Ureter (tissue), 1 donor: ENCODE results near the gene TP53. TPM values are rescaled to one million over a fixed set of nuclear protein-coding genes. Genes with fewer than 3 reads are reported as not detected.

Experiments
- DNase-seq: peaks from one replicate; pipeline ENCODE4 v3.0.0-alpha.2; 2020; ENCODE audit warnings: low spot score
- total RNA-seq: library from RNA; stranded (reverse); gene quantifications from one replicate; pipeline ENCODE4 v1.2.4, GENCODE V29; 2023
- donor health status: DM: yes; HTN: yes; CAD: no.

The TP53 gene
- total RNA-seq = 131 TPM

DNA sequence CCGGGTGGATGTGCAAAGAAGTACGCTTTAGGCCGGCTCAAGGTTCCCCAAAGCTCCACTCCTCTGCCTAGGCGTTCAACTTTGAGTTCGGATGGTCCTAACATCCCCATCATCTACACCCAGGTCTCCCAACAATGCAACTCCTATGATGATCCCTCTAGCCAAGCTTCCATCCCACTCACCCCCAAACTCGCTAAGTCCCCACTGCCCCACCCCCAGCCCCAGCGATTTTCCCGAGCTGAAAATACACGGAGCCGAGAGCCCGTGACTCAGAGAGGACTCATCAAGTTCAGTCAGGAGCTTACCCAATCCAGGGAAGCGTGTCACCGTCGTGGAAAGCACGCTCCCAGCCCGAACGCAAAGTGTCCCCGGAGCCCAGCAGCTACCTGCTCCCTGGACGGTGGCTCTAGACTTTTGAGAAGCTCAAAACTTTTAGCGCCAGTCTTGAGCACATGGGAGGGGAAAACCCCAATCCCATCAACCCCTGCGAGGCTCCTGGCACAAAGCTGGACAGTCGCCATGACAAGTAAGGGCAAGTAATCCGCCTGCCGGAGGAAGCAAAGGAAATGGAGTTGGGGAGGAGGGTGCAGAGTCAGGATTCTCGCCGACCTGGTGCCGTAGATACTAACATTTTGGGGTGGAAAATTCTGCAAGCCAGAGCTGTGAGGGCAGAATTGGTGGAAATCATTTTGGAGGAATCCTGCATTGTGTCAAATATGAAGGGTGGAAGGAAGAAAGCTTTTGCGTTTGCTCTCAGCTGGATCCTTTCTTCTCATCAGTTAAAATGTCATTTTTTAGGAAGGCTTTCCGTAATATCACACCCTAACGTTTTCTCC is at the start of gene TP53:
TP53 (minus strand) TSS at position 419 of the 836 bp plus-strand sequence. CDS start 10,896 bp downstream, outside the sequence.
- peak; percentile 93 for DNase-seq

DNA sequence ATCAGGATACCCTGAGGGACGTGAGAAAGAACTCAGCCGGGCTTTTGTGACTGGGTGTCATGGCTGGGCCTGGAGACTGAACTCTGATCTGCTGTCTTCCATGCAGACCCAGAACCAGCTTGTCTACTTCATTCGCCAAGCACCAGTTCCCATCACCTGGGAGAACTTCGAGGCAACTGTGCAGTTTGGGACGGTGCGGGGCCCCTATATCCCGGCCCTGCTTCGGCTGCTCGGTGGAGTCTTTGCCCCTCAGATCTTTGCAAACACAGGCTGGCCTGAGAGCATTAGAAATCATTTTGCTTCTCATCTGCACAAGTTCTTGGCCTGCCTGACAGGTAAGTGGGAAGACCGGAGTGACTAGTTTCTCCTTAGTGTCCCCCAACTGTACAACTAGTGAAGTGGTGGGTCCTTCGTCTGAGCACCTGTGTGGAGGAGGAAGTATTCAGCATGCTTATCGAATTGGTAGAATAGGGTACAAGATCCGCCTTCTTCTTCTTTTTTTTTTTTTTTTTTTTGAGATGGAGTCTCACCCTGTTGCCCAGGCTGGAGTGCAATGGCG is 45.8 kb upstream of the TP53 start:
- no peak for DNase-seq

DNA sequence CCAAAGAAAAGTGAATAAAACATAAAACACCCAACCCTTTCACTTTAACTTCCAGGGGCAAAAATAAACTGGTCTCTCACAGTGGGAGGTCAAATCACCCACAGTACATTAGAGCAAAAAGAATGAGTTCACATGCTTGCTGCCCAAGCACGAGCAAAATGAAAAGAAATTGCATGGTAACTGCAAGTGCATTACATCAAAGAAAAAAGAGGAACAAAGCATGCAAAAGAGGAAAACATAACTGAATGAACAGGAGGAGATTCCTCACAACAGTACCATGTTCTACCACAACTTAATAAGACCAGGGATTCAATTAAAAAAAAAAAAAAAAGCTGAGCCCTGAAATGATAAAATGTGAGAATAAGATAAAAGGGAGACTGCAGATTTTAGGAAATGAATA is 42.5 kb upstream of the TP53 start:
- DNase-seq = no peak

DNA sequence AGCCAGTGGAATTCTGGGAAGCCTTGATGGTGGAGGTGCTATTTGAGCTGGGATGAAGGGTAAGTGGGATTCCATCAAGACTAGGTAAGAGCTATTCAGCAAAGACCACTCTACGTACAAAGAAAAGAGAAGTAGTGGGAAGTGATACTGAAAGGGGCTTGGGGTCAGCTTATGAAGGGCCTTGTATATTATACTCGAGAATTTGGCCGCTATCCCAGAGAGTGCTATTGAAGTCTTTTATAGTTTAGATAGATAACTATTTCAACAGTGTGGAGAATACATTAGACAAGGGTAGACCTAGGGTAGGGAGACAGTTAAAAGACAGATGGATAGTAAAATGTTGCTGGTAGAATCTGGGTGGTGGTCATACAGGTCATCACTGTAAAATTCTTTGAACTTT is 40.6 kb upstream of the TP53 start:
- DNase-seq = no peak

DNA sequence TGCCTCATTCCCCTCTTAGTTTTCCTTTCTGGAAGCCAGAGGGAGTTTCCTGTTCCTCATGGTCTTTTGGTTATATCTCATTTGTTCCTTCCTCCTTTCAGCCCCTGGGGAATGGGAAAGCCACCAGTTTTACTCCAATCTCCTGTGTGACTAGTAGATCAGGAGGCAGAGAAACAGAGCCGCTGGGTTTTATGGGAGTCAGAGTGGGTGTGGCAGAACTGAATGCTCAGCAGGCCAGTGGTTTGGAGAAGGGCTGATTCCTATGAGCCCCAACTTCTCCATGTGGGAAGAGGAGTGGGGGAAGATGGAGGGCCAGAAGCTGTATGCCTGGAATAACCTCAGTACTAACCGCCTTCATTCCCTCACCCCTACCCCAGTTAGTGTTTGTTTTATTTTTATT is 34.3 kb upstream of the TP53 start:
- DNase-seq = no peak

DNA sequence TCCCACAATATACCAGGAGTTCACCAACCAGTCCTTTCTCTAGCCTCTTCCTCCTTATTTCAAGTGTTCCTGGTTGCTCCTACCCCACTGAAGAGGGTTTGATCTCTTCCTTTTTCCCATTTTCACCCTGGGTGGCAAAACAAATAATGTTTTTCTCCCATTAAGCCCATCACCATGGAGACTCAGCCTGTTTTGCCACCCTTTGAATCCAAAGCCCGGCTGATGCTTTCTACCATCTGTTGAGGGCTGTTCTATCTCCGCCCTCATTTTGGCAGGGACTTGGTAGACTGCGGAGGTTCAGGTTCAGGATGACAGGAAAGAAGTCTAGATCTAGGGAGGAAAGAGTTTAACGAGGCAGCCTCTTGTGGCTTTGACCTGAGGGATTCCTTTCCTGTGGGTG is 32.8 kb upstream of the TP53 start:
- no peak for DNase-seq

DNA sequence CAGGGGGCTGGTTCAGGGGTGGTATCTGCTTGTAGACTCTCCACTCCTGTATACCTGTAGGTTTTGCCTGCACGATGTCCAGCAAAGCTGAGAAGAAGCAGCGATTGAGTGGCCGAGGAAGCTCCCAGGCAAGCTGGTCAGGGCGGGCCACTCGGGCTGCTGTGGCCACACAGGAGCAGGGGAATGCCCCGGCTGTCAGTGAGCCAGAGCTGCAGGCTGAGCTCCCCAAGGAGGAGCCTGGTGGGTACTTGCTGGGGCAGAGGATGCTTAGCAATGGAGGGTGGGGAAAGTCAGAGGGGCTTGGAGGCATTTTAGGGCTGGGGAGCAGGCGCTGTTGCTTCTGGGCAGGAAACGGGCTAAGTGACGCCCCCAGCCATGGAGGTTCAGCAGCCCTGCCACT is 32.4 kb upstream of the TP53 start:
- no peak for DNase-seq

DNA sequence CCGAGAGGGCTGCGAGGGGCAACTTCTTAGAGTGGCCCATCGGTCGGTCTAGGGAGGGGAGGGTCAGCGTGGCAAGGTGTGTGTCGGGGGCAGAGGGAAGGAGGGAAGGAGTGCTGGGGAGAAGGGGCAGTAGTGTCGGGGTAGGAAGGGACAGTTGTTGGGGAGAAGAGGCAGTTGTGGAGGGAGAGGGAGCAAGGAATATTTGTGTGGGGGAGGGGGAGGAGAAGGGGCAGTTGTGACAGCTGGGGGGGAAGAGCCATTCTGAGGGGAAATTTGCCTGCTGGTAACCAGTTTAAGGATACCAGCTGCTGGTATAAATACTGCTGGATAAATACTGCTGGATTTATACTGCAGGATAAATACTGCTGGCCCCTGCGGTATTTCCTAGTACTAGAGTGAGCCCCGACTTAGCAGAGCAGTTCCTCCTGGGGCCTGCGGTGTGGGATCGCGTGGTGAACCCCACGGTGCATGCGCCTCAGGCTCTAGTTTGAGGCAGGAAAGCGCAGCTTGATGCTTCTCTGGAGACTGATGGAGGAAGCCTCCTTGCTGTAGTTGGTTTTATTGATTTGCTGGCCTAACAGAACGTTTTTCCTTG is 30.6 kb upstream of the TP53 start:
- DNase-seq = no peak

DNA sequence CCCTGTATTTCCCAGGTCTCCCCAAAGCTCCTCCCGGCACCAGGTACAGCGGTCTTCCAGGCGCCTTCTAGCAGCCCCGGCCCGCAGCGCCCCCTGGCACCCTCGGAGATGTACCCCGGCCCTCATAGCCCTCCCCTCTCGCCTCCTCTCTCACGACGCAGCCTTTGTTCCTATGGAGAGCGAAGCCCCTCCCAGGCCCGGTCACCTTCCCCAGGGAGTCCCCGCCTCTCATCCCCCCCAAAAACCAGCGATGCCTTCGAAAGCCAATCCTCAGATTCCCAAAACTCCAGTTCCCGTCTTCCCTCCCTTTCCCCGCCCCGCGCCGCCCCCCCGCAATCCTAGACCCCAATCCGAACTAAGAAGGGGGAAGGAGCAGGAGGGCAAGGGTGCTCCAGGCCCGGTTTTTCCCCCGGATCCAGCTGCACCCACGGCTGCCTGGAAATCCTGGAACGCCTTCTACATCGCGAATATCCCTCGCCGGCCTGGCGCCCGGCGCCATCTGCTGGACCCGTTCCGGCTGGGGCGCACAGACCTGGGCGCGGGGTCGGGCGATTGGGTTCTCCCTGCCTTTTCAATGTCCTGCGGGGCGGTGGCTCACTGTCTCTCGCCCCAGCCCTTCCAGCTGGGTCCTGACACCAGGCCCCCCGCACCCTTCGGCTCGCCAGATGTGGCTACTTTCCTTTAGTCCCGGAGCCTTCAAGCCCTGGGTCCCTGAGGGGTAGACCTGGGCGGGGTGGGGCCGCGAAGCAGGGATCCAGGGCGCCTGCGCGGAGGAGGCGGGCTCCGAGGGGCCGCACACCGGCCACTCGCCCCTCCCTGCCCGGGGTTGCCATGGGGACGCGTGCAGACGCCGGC is 29.8 kb upstream of the TP53 start, which contains the start of gene DNAH2:
DNAH2 (plus strand) TSS at position 844 of the 855 bp plus-strand sequence. CDS start 1,991 bp downstream, outside the sequence.
- peak; percentile 81 for DNase-seq

DNA sequence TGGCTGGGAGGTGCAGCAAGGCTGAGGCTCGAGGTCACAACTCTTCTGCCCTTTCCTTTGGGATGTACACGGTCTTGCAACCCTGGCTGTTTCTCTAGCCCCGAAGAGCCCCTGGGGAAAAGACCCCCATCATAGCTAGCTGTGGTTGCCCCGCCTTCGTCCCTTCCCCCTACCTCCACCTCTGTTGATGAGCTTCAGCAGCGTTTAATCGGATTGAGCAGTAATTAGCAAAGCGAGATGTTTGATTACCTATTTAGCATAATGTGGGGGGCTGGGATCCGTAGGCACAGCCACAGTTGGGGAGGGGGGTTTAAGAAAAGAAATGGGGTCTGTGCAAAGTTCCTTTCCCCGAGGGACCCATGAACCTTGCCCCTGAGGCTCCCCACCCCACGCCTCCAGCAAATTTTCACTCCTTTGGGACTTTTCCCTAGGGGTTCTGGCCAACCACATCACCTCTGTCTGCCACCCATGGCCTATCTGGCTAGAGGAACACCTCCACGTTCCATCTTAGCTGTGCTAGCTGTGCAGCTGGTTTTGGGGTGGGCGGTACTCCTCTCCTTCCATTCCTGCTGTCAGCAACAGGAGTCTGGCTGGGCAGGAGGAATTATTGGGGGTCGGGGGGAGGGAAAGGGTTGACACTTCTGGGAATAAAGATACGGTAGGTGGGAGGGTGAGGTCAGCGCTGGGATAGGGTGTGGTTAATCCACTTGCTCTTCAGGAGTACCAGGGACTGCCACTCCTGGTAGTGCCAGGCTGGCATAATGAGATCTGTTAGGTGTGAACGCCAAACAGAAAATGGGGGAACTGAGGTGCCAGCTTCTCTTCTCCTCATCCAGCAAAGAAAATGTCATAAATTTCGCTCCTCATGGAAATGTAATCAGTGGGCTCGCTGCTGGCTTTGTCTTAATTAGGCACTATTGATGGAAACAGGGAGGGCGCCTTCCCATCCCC is 28.9 kb upstream of the TP53 start:
- no peak for DNase-seq

DNA sequence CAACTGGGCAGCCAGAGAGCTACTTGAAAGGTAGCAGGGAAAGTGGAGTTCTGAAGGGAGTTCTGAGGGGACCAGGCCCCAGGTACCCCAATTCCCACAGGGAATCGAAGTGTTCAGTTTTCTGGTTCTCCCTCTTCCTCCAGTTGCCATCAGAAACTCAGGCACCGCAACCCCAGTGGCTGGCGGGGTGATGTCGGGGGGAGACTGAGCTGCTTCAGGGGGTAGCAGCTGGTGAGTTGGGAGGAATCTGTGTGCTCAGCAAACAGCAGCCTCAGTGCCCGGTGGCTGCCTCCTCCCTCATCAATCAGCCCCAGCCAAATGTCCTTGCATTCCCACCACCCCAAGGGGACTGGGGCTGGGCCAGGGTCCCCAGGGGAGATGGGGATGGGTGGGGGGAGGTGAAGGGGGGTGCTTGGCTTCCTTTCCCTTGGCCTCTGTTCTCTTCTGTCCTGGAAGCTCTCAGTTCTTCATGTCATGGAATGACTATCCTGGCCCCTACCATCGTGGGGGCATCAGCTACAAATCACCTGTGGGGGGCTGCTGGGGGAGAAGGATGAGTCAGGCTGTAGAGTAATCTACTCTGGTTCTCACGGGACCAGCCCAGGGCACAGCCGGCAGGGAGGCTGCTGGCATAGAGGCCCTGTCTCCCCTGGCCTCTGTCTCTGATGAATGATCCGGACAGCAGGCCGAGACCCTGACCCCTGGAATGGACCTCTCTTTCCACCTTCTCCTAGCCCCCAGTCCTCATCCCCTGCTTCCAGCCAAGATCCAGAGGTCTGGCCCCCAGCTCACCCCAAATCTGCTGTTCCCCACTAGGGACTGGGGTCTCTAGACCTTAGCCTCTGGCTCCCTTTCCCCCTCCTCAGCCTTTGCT is 27.7 kb upstream of the TP53 start:
- no peak for DNase-seq

DNA sequence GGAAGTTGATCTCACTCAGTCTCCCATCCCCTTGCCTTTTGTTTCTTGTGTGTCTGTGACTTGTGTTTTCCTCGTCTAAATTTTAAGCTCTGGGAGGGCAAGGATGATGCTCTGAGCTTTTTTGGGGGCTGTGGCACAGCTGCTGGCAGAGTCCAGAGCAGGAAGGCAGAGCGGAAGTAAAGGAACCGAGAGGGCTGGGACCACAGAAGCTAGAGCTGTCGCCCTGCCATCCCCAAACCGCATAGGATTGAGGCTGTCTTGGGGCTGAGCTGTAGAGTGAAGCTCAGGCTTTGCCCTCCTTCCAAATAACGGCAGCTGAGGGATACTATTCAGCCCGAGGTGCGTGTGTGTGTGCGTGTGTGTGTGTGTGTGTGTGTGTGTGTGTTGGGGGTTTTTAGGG is 26.5 kb upstream of the TP53 start:
- DNase-seq = no peak

DNA sequence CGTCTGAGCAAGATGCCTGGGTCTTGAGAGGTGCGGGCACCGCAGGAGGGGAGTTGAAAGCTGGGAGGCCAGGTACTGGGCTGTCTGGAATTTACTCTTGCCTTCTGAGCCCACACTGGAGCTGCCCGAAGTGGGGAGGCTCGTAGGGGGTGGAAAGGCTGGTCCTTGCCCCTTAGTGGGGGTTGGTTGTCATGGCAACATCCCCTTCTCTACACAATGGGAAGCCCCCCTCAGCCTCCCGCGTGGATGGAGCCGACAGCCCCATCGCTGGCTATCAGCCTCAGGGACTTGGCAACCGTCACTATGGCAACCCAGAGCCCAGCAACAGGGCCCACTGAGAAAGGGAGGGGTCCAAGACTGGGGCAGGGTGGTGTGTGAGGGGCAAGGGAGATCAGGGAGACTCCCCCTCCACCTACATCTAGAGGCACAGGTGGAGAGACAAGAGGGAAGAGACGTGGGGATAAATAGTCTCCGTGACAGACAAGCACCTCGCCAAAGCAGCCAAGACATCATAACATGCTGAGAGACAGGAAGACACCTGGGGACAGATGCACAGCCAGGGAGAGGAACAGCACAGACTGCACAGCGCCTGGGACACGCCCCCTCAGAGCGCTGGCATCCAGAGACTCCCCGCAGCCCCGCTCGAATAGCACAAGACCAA is 25.0 kb upstream of the TP53 start:
- DNase-seq = no peak

DNA sequence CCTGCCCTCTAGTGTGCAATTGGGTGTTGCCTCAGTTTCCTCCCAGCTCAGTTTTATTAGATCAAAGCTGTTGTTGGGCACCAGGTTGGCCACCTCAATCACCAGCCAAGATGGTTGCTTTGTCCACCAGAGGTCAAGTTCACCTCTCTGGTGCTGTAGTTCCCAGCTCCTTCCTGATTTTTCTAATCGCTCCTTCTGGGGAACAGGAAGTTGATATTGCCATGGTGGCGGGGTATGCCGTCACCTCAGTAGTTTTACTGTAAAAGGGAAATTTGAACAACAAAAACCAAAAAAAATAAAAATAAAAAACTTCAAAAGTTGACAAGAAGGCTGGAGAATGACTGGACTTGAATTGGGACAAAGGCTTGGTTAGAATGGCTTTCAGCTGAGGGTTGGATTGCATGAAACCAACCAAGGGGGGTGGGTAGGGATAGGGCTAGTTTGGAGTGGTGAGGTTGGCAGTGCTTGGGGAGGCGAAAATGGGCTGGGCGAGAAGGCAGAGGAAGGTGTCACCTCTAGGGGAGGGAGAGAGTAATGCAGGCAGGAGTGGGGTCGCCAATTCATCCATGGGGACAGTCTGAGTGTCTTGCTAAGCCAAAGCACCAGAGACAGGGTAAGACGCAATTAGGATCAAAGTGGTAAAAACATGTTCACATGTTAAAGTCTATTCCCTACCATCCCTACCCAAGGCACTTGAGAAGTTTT is 23.9 kb upstream of the TP53 start:
- no peak for DNase-seq

DNA sequence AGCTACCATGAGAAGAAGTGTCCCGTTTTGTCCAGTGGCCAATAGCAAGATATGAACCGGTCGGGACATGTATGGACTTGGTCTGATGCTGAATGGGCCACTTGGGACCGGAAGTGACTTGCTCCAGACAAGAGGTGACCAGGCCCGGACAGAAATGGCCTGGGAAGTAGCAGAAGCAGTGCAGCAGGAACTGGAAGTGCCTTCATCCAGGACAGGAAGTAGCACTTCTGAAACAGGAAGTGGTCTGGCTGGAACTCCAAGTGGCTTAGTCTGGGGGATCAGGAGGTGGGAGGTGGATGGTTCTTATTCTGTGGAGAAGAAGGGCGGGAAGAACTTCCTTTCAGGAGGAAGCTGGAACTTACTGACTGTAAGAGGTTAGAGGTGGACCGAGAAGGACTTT is 23.0 kb upstream of the TP53 start:
- DNase-seq = no peak

DNA sequence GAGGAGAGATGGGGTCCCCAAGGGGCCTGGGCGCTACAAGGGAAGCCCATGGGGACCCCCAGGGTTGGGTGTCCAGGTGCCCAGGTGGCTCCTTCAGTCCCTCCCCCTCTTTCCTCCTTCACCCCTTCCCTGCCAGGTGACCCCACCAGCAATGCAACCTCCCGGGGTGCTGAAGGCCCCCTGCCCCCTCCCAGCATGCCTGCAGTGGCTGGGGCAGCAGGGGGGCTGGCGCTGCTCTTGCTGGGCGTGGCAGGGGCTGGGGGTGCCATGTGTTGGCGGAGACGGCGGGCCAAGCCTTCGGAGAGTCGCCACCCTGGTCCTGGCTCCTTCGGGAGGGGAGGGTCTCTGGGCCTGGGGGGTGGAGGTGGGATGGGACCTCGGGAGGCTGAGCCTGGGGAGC is 21.7 kb upstream of the TP53 start:
- no peak for DNase-seq

DNA sequence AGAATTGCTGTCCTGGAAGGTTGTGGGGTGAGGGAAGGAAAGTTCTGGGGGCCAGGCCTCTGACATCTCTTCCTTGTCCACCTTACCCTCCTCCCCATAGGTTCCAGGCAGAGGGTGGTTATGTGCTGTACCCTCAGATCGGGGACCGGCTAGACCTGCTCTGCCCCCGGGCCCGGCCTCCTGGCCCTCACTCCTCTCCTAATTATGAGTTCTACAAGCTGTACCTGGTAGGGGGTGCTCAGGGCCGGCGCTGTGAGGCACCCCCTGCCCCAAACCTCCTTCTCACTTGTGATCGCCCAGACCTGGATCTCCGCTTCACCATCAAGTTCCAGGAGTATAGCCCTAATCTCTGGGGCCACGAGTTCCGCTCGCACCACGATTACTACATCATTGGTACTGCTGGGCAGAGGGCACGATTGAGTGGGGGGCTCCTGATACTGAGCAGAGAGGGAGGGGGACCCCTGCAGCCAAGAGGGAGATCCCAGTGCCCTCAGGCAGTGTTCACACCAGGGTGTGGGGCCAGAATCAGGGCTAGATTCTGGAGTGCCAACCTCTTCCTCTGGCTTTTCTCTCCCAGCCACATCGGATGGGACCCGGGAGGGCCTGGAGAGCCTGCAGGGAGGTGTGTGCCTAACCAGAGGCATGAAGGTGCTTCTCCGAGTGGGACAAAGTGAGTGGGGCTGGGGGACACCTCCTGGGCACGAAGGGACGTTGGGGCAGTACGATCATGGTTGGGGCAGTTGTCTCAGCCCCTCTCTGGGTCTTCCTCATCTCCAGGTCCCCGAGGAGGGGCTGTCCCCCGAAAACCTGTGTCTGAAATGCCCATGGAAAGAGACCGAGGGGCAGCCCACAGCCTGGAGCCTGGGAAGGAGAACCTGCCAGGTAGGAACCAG is 20.8 kb upstream of the TP53 start:
- no peak for DNase-seq

DNA sequence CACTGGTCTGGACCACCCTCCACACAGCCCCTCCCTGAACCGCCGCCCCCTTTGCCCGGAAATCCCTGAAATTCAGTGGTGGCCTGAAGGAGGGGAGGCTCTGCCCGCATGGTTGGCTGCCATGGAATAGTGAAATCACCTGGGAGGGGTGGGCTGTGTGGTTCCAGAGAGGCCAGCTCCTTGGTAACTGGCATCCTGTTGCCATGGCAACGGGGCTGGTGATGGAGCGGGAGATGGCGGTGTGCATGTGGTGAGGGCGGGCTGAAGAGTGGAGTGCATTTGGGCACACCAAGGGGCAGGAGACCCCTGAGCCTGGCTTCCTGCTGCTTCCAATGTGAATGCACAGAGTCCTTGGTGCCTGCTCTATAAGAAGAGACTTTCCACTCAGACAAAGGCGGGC is 20.2 kb upstream of the TP53 start:
- no peak for DNase-seq
